Kidney (tissue), 14 donors: ENCODE measurements around the gene PFDN1. TPM values are rescaled to one million over a fixed set of nuclear protein-coding genes. Genes with fewer than 3 reads are reported as not detected.

Experiments used
- DNase-seq, 5 donors: peaks; one replicate each; pipeline ENCODE4 v3.0.0-alpha.2; 2013 to 2020
- FAIRE-seq: peaks from 2 replicates; lab custom pipeline; 2012; peaks lifted over from hg19 to GRCh38; lab: Jason Lieb, UNC
- H3K27ac ChIP-seq, 2 donors: one replicate each; pipeline ENCODE4 v1.7.0; 2013; ENCODE audit warnings: low read depth in 2 of 2, low read length in 2 of 2, inconsistent platforms in 1 of 2
- H3K27me3 ChIP-seq: one replicate; pipeline ENCODE4 v1.7.1; 2013; ENCODE audit warnings: low read length, inconsistent platforms; ENCODE audit not compliant: control insufficient read depth, insufficient read depth
- H3K36me3 ChIP-seq, 3 donors: one replicate each; pipeline versions ENCODE4 v1.7.0 to v1.7.1; 2013; ENCODE audit warnings: low read length in 3 of 3, control low read depth in 1 of 3, inconsistent platforms in 1 of 3; ENCODE audit not compliant: insufficient read depth in 3 of 3, control insufficient read depth in 2 of 3
- H3K4me1 ChIP-seq, 3 donors: one replicate each; pipeline versions ENCODE4 v1.7.0 to v1.7.1; 2013; ENCODE audit warnings: low read length in 3 of 3, inconsistent platforms in 1 of 3, low read depth in 1 of 3; ENCODE audit not compliant: control insufficient read depth in 2 of 3, insufficient read depth in 2 of 3
- H3K4me3 ChIP-seq, 3 donors: one replicate each; pipeline versions ENCODE4 v1.7.0 to v1.8.1; 2013; ENCODE audit warnings: low read length in 3 of 3, control low read depth in 1 of 3, inconsistent platforms in 1 of 3
- H3K9ac ChIP-seq, 3 donors: one replicate each; pipeline versions ENCODE4 v1.7.0 to v1.7.1; 2013; ENCODE audit warnings: low read length in 3 of 3, control low read depth in 1 of 3, inconsistent platforms in 1 of 3
- H3K9me3 ChIP-seq, 3 donors: one replicate each; pipeline versions ENCODE4 v1.7.0 to v1.7.1; 2013; ENCODE audit warnings: low read length in 3 of 3, control low read depth in 1 of 3, inconsistent platforms in 1 of 3; ENCODE audit not compliant: control insufficient read depth in 2 of 3, insufficient read depth in 1 of 3
- intact Hi-C: fragments of 100-400 bp; cut with DNase I; formaldehyde crosslinking; loops from one replicate; pipeline ENCODE4 v1.11.1; 2022
- polyA plus RNA-seq: library from polyadenylated mRNA; stranded (reverse); fragments of 350-450 nt; fragmentation: Illumina TruSeq; extraction: RNeasy Lipid Tissue Mini Kit (QIAGEN cat#74804); gene quantifications from one replicate; pipeline ENCODE4 v1.2.3, GENCODE V29; 2014; ENCODE audit warnings: low read depth, low replicate concordance; ENCODE audit not compliant: insufficient read depth
- total RNA-seq: library from RNA; stranded (reverse); fragmentation: NEBNext Ultra II Directional; extraction: Animal tissue kit (Norgen Biotek cat#: 25700); gene quantifications from one replicate; pipeline ENCODE4 v1.2.1, GENCODE V29; 2021
- TF ChIP-seq, protein P1 (sequence below): IDR thresholded peaks from 3 replicates; pipeline ENCODE4 v1.5.1; 2012; ENCODE audit warnings: mild to moderate bottlenecking, moderate library complexity, borderline replicate concordance; ENCODE audit not compliant: insufficient read depth; ENCODE audit errors: extremely low read depth
- donor health status: control.
- donor health status: control.
- donor health status: control.
- donor health status: control.
- donor health status: control.
- donor health status: DM: yes; HTN: yes; CAD: no.
- donor health status: Normal renal cell carcinoma (clear cell type).

The PFDN1 gene
- total and polyA plus RNA-seq, 2 donors from 2014 or later, result 48.9 to 85.8 TPM

DNA sequence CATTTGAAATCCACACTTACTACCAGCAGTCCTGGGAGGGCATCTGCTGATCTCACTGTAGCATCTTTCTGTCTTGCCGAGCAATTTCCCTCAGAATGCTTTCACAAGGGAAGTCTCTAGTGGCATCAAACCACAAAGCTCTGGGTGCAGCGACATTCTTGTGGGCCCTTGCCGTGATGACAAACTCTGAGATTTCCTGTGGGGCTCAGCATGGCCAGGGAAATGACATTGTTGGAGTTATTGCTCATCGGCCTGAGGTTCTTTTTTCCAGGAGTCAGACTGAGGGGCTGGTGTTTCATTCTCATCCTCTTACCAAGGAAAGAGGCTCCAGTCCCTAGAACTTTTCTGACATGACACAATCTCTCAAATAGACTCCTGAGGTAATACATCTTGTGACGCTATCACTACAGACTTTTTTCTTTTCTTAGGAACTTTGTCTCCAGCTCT lies 51.4 kb downstream of the PFDN1 start:
- H3K36me3 ChIP-seq, result peaks cover 0 to 10% (median 2%) of the 10 kb centered on the region in 3 donors
- H3K27me3 ChIP-seq, result no peaks in the 10 kb centered on the region
- no peak overlapping the region for H3K27ac ChIP-seq
- no peak overlapping the region for H3K9ac ChIP-seq
- intact Hi-C loops, result no loop called here
- H3K9me3 ChIP-seq, result no peaks in the 10 kb centered on the region
- FAIRE-seq, result no peak
- no peak overlapping the region for H3K4me3 ChIP-seq
- no peak for DNase-seq
- no peaks in the 10 kb centered on the region for H3K4me1 ChIP-seq
- TF ChIP-seq, protein P1, sequence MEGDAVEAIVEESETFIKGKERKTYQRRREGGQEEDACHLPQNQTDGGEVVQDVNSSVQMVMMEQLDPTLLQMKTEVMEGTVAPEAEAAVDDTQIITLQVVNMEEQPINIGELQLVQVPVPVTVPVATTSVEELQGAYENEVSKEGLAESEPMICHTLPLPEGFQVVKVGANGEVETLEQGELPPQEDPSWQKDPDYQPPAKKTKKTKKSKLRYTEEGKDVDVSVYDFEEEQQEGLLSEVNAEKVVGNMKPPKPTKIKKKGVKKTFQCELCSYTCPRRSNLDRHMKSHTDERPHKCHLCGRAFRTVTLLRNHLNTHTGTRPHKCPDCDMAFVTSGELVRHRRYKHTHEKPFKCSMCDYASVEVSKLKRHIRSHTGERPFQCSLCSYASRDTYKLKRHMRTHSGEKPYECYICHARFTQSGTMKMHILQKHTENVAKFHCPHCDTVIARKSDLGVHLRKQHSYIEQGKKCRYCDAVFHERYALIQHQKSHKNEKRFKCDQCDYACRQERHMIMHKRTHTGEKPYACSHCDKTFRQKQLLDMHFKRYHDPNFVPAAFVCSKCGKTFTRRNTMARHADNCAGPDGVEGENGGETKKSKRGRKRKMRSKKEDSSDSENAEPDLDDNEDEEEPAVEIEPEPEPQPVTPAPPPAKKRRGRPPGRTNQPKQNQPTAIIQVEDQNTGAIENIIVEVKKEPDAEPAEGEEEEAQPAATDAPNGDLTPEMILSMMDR, result no peak

DNA sequence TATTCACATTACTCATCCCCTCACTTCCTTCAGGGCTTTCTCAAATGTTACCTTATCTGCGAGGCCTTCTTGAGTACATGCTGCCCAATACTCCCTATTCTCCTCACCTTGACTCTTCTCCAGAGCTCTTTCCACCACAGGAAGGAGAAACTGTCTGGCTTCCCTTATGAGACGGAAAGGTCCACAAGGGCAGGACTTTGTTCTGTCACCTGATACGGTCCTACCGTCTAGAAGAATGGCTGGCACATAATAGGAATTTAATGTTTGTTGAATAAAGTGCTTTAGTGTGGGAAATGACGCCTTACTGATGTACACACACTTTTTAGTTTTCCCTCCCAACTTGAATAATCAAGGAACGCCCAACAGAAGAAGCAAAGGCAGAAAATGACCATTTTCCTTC lies 52.5 kb downstream of the PFDN1 start:
- Histone ChIP-seq H3K4me3 (no peak overlapping the region), H3K4me1 (peaks cover 0 to 3% (median 0%) of the 10 kb centered on the region in 3 donors), H3K27ac (no peak overlapping the region), H3K36me3 (peaks cover under 1 to 10% (median 2%) of the 10 kb centered on the region in 3 donors), H3K9me3 (no peaks in the 10 kb centered on the region), H3K9ac (no peak overlapping the region), H3K27me3 (no peaks in the 10 kb centered on the region)
- no peak for DNase-seq
- TF ChIP-seq, protein P1, result no peak
- FAIRE-seq, result no peak
- intact Hi-C loops, result no loop called here

DNA sequence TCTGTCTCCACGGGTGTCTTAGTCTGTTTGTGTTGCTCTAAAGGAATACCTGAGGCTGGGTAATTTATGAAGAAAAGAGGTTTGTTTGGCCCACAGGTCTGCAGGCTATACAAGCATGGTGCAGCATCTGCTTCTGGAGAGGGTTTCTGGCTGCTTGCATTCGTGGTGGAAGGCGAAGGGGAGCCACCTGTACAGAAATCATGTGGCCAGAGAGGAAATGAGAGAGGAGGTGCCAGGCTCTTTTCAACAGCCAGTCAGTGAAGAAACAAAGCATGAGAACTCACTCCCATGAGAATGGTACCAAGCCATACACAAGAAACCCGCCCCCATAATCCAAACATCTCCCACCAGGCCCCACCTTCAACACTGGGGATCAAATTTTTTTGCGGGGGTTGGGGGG lies 53.4 kb downstream of the PFDN1 start:
- TF ChIP-seq, protein P1, result no peak

DNA sequence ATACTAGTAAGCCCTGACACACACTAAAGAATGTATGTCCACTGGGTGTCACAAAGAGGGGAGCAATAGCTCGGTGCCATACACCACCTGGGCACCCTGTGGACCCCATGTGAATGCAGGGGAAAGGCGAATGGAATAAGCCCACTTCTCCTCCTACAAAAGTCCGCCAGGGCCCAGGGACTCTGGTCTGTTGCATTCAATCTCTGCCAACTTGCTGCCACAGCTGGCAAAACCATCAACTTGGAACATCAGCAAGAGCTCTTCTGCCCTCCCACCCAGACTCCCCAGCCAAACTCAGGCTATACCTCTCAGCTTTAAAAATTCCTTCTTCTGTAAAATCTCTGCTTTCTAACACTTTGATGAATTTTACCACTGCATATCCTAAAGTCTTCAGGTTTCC lies 54.5 kb downstream of the PFDN1 start:
- intact Hi-C loops, result loop anchor here (5.0 kb wide), 1 partner anchor 99 kb away; the partner anchor contains the start of gene HBEGF
- peaks cover 2 to 18% (median 5%) of the 10 kb centered on the region in 3 donors for H3K36me3 ChIP-seq

More for the DNA sequence above, 53.4 kb downstream of the PFDN1 start:
- intact Hi-C loops, result loop anchor here (5.0 kb wide), 1 partner anchor 98 kb away; the partner anchor contains the start of gene HBEGF
- Histone ChIP-seq H3K9ac (no peak overlapping the region), H3K36me3 (peaks cover 2 to 12% (median 2%) of the 10 kb centered on the region in 3 donors), H3K27me3 (no peaks in the 10 kb centered on the region), H3K4me1 (peaks cover 0 to 4% (median 0%) of the 10 kb centered on the region in 3 donors), H3K27ac (no peak overlapping the region), H3K9me3 (no peaks in the 10 kb centered on the region), H3K4me3 (no peak overlapping the region)
- FAIRE-seq (no peak), DNase-seq (no peak)

More for the DNA sequence above, 54.5 kb downstream of the PFDN1 start:
- DNase-seq (no peak), FAIRE-seq (no peak)
- TF ChIP-seq, protein P1, result no peak
- H3K27ac ChIP-seq, result no peak overlapping the region
- H3K9me3 ChIP-seq, result no peaks in the 10 kb centered on the region
- H3K27me3 ChIP-seq, result no peaks in the 10 kb centered on the region
- peaks cover 0 to 6% (median 0%) of the 10 kb centered on the region in 3 donors for H3K4me1 ChIP-seq
- no peak overlapping the region for H3K4me3 ChIP-seq
- no peak overlapping the region for H3K9ac ChIP-seq
